ENCODE data around the gene NLN. TPM values are rescaled to one million over a fixed set of nuclear protein-coding genes. Genes with fewer than 3 reads are reported as not detected.

Gene NLN
- total RNA-seq, 1 donor from 2014 or later = 40.3 TPM

DNA sequence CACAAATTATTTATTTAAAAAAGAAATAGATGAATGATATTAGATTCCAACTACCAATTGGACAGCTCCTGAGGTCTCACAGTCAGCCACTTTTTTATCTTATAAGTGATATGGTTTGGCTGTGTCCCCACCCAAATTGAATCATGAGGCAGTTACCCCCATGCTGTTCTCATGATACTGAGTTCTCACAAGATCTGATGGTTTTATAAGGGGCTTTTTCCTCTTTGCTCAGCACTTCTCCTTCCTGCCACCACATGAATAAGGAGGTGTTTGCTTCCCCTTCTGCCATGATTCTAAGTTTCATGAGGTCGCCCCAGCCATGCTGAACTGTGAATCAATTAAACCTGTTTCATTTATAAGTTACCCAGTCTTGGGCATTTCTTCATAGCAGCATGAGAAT lies 12.9 kb downstream of the NLN start:
- Mint-ChIP-seq H3K9me3 (ENCODE audit: unreplicated experiment) (peaks cover 4% of the 10 kb centered on the region), H3K27me3 (ENCODE audit: unreplicated experiment) (no peaks in the 10 kb centered on the region), H3K36me3 (ENCODE audit: unreplicated experiment) (peaks cover 9% of the 10 kb centered on the region), H3K4me3 (ENCODE audit: unreplicated experiment) (no peak overlapping the region), H3K4me1 (ENCODE audit: unreplicated experiment) (peaks cover 11% of the 10 kb centered on the region), H3K27ac (ENCODE audit: unreplicated experiment) (no peak overlapping the region)
- TF ChIP-seq, protein P1, sequence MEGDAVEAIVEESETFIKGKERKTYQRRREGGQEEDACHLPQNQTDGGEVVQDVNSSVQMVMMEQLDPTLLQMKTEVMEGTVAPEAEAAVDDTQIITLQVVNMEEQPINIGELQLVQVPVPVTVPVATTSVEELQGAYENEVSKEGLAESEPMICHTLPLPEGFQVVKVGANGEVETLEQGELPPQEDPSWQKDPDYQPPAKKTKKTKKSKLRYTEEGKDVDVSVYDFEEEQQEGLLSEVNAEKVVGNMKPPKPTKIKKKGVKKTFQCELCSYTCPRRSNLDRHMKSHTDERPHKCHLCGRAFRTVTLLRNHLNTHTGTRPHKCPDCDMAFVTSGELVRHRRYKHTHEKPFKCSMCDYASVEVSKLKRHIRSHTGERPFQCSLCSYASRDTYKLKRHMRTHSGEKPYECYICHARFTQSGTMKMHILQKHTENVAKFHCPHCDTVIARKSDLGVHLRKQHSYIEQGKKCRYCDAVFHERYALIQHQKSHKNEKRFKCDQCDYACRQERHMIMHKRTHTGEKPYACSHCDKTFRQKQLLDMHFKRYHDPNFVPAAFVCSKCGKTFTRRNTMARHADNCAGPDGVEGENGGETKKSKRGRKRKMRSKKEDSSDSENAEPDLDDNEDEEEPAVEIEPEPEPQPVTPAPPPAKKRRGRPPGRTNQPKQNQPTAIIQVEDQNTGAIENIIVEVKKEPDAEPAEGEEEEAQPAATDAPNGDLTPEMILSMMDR (IDR thresholded peaks at IDR 0.05) = no peak
- no peak for DNase-seq (ENCODE audit: extremely low spot score, unreplicated experiment)

DNA sequence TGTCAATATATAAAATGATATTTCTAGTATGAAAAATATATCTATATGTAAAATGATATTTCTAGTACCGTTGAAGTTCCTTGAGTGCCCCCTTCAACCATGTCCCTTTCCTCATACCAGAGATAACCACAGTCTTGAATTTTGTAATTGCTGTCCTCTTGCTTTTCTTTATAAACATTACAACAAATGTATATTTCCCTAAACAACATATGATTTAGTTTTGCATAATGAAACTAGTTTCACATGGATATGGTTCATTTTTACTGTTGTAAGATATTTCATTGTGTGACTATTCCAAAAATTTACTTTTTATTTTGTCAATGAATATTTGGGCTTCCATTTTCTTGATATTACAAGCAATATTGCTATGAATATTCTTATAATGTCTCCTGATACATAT lies 14.0 kb downstream of the NLN start:
- Mint-ChIP-seq H3K9me3 (ENCODE audit: unreplicated experiment) (peaks cover 4% of the 10 kb centered on the region), H3K36me3 (ENCODE audit: unreplicated experiment) (peaks cover 4% of the 10 kb centered on the region), H3K4me3 (ENCODE audit: unreplicated experiment) (no peak overlapping the region), H3K27ac (ENCODE audit: unreplicated experiment) (no peak overlapping the region), H3K27me3 (ENCODE audit: unreplicated experiment) (no peaks in the 10 kb centered on the region), H3K4me1 (ENCODE audit: unreplicated experiment) (peaks cover 12% of the 10 kb centered on the region)
- TF ChIP-seq, protein P1 (IDR thresholded peaks at IDR 0.05) = no peak
- no peak for DNase-seq (ENCODE audit: extremely low spot score, unreplicated experiment)

DNA sequence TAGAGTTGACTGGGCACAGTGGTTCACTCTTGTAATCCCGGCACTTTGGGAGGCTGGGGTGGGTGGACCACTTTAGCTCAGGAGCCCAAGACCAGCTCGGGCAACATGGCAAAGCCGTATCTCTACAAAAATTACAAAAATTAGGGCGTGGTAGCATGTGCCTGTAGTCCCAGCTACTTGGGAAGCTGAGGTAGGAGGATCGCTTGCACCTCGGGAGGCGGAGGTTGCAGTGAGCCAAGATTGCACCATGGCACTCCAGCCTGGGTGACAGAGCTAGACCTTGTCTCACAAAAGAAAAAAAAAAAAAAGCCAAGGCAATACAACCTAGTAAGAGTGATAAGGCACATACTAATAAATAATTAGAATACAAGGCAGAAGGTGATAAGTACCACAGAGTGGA lies 15.8 kb downstream of the NLN start:
- H3K27ac Mint-ChIP-seq (ENCODE audit: unreplicated experiment) = no peak overlapping the region
- H3K4me3 Mint-ChIP-seq (ENCODE audit: unreplicated experiment) = no peak overlapping the region
- no peaks in the 10 kb centered on the region for H3K36me3 Mint-ChIP-seq (ENCODE audit: unreplicated experiment)
- H3K9me3 Mint-ChIP-seq (ENCODE audit: unreplicated experiment) = no peaks in the 10 kb centered on the region
- peaks cover 20% of the 10 kb centered on the region for H3K4me1 Mint-ChIP-seq (ENCODE audit: unreplicated experiment)
- no peaks in the 10 kb centered on the region for H3K27me3 Mint-ChIP-seq (ENCODE audit: unreplicated experiment)
- TF ChIP-seq, protein P1 (IDR thresholded peaks at IDR 0.05) = no peak
- DNase-seq (ENCODE audit: extremely low spot score, unreplicated experiment) = no peak

DNA sequence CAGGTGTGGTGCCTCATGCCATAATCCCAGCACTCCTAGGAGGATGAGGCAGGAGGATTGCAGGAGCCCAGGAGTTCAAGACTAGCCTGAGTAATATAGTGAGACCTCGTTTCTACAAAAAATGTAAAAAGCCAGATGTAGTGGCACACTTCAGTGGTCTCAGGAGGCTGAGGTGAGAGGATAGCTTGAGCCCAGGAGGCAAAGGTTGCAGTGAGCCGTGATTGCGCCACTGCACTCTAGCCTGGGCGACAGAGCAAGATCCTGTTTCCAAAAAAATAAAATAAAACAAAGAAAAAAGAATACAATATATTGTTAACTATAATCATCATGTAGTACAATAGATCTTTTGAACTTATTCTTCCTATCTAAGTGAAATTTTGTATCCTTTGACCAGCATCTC lies 16.3 kb downstream of the NLN start:
- no peak overlapping the region for H3K4me3 Mint-ChIP-seq (ENCODE audit: unreplicated experiment)
- no peak for DNase-seq (ENCODE audit: extremely low spot score, unreplicated experiment)
- no peaks in the 10 kb centered on the region for H3K36me3 Mint-ChIP-seq (ENCODE audit: unreplicated experiment)
- TF ChIP-seq, protein P1 (IDR thresholded peaks at IDR 0.05) = no peak
- peaks cover 23% of the 10 kb centered on the region for H3K4me1 Mint-ChIP-seq (ENCODE audit: unreplicated experiment)
- H3K27ac Mint-ChIP-seq (ENCODE audit: unreplicated experiment) = no peak overlapping the region
- no peaks in the 10 kb centered on the region for H3K27me3 Mint-ChIP-seq (ENCODE audit: unreplicated experiment)
- no peaks in the 10 kb centered on the region for H3K9me3 Mint-ChIP-seq (ENCODE audit: unreplicated experiment)

DNA sequence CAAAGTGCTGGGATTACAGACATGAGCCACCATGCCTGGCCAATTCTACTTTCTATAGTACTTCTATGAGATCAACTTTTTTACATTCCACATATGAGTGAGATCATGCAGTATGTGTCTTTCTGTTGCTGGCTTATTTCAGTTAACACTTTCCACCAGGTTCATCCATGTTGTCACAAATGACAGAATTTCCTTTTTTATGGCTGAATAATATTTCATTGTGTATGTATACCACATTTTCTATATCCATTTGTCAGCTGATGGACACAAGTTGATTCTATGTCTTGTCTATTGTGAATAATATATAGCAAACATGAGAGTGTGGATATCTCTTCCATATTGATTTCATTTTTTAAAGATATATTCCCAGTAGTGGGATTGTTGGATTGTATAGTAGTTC lies 17.2 kb downstream of the NLN start:
- no peaks in the 10 kb centered on the region for H3K27me3 Mint-ChIP-seq (ENCODE audit: unreplicated experiment)
- H3K27ac Mint-ChIP-seq (ENCODE audit: unreplicated experiment) = no peak overlapping the region
- H3K4me3 Mint-ChIP-seq (ENCODE audit: unreplicated experiment) = no peak overlapping the region
- peaks cover 23% of the 10 kb centered on the region for H3K4me1 Mint-ChIP-seq (ENCODE audit: unreplicated experiment)
- TF ChIP-seq, protein P1 (IDR thresholded peaks at IDR 0.05) = no peak
- H3K36me3 Mint-ChIP-seq (ENCODE audit: unreplicated experiment) = no peaks in the 10 kb centered on the region
- no peaks in the 10 kb centered on the region for H3K9me3 Mint-ChIP-seq (ENCODE audit: unreplicated experiment)
- no peak for DNase-seq (ENCODE audit: extremely low spot score, unreplicated experiment)
